Stimulated activated CD4-positive, alpha-beta T cell treated with anti-CD3 and anti-CD28 coated beads, Interleukin-15, amount 100 ng/mL, for 48 hours (primary cell): ENCODE data around the gene RBMS3.
"Not testable (repeated sequence)": the region's sequence is repeated elsewhere in the genome, so short reads cannot be mapped to it uniquely, and the experiment has no call there.

Experiments
- DNase-seq, 2 donors: peaks; one replicate each; pipeline ENCODE4 v3.0.0-alpha.2; 2020; ENCODE audit warnings: low read depth in 2 of 2

RBMS3 gene

DNA sequence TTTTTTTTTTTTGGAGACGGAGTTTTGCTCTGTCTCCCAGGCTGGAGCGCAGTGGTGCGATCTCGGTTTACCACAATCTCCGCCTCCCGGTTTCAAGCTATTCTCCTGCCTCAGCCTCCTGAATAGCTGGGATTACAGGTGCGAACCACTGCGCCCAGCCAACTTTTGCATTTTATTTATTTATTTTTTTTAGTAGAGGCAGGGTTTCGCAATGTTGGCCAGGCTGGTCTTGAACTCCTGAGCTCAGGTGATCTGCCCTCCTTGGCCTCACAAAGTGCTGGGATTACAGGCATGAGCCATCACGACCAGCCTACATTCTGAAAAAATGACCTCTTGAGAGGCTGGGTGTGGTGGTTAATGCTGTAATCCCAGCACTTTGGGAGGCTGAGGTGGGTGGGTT, 243.6 kb downstream of the RBMS3 start:
- not testable (repeated sequence) for DNase-seq

DNA sequence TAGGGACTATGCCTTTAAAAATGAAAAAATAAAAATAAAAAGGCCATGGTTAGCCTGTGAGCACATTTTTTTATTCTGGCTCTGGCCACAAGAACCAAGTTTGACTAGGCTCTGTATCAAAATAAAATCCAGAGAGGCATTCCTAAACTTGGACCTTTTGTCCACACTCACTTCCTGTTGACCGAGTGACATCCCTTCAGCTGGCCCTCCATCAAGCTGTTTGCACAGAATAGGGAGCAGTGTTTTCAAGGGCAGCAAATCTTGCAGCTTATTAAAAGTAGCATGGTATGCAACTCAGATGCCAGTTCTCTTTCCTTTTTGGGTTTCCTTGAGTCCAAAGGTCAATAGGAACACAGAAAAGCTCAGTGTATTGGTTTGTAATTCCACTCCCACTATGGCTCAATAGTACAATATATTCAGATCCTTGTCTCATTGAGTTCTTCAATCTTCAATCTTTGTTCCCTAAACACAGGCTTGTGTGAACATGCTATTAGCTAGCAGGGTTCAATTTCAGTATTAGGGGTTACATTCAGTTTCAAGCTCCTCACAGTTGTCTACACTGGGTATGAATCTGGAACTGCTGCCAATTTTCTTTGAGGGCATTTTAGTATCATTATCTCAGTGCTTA, 244.5 kb downstream of the RBMS3 start:
- no peak for DNase-seq

DNA sequence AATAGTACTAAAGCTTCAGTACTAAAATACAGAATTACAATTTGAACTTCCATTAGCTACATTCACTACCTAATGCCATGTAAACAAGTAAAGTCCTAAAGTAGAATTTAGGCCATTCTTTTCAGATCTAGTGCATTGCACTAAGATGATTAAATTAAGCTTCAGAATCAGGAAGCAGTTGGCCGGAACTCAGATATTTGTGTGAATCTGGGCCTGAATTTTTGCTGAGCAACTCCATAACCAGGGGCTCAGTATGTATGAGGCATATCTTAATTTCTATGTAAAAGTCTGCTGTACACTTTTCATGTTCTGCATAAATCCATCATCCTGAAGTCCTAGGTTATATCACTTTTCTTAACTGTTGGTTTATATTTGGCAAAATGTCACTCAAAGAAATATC, 246.4 kb downstream of the RBMS3 start:
- DNase-seq, result no peak

DNA sequence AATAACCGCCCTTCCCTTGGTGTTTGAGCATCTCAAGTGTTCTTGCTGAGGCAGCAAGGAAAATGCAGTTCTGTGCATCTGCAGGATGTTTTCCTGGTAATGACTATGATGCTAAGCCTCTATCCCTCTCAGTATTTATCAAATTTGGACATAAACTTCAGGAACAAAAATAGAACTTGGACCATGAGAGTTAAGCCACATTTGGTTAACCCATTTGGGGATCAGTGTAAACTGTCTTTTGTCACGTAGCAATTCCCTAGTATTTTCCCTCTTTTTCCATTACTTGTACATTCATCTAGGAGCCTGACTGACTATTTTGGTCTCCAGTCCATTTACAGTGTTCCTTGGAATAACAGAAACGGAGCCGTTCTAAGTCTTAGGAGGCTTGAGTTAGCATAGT, 250.8 kb downstream of the RBMS3 start:
- no peak for DNase-seq

DNA sequence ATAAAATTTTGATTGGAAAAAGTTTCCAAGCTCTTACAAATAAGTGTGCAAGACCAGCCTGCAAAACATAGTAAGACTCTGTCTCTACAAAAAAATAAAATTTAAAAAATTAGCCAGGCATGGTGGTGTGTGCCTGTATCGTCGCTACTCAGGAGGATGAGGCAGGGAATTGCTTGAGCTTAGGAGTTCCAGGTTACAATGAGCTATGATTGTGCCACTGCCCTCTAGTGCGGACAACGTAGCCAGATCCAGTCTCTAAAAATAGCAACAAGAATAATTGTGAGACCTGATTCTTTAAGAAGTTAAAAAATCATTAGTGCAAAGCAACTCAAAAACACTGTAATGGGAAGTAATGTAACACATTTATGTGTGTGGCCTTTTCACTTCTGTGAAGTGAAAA, 251.6 kb downstream of the RBMS3 start:
- no peak for DNase-seq

DNA sequence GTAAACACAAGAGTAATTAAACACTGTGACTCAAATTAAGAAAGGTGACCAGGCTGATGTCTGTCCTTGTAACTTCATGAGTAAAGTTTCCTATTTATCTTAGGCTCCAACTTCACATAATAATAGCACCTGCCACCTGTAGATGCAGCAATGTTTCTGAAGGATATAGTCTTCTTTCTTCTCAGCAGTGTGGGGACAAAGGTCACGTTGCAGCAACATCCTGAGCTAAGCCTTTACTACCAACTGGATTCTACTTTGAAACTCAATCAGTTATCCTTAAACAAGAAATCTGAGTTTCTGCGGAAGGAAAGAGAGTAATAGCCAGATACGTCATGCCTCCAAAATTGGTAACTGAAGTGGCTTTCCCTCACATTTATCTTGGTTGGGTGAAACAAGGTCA, 253.1 kb downstream of the RBMS3 start:
- no peak for DNase-seq

DNA sequence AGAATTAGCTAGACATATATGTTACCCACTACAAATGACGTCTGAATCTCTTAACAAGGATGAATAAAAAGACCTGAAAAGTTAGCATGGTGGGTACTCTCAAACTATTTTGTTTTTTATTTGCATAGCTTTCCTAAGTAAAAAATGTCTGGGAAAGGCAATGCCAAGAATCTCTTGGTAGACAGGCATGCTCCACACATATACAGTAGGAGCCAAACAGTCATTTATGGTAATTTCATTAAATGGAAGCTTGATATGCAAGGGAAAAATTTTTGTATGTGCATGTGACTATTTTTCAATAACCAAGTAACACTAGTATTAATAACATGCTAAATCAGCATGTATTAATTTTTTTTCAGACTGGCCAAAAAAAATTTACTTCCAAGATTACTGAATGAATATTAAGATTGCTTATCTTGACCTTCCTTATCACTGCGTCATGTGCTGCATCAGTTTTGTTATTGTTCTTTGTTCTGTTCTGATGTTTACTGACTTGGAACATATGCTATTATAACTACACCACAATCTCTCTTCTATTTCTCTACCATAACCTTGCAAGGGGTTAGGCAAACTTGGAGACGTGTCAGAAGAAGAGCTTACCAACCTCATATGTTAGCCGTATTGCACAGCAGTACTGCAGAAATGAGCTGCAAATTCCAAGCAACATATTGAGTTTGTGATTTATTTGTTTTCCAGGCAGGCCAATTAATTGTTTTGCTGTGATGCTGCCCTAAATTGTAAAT, 255.3 kb downstream of the RBMS3 start:
- no peak for DNase-seq

DNA sequence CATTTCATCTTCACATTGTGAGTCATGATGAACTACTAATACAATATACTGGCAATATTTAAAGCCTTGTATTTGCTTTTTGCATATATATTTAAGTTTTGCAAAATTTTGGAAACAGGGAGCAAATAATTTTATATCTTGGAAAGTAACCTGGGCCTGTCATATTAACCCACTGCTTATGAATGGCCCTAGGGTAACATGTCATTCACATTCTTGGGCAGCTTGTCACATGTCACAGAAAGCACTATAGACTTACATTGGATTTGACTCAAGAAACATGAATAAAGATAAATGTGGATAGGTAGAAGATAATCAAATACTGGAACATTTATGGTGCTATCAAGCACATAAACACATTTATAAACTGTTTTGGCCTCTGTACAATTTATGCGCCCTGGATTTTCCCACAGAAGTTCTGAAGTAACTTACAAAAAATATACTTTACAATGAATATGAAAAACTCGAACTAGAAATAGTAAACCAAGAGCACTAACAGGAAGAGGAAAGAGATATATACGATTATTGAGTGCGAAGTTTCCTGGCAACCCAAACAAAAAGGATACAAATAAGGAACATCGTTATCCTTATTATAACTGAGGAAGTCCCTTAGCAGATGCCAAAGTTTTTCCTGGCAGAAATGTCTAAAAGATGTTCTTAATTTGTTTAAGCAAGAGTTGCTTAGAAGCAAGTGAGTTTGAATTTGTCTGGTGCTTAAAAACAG, 257.2 kb downstream of the RBMS3 start:
- no peak for DNase-seq

DNA sequence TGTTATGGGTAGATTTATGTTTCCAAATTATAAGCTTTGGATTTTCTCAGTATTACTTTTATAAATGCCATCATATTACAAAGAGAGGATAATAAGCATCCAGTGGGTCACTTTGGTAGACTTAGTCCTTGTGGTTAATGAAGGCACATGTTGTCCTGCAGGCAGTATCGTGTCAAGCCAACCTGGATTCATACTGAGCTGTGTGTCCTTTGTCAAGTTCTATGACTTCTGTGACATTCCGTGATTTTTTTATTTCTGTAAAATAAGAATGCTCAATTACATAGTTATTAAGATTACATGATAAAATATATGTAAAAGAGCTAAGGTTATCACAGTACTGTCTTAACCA, 257.7 kb downstream of the RBMS3 start:
- DNase-seq, result no peak

DNA sequence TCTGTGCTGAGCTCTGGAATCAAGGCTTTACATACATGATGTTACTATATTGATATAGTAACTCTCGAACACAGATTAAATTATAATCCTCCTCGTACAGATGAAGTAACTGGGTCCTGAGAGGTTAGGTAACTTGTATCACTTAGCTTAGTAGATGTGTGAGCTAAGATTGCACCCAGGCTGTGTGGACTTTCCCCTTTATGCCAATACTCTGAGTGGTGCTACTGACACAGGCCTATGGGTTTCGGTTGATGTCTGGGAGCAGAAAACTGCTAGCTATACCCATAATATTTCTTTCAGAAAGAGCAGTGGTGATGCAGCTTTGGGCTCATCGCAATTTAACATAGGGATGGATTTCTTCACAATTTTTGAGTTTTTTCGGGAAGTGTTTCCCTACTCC, 259.7 kb downstream of the RBMS3 start:
- no peak for DNase-seq

DNA sequence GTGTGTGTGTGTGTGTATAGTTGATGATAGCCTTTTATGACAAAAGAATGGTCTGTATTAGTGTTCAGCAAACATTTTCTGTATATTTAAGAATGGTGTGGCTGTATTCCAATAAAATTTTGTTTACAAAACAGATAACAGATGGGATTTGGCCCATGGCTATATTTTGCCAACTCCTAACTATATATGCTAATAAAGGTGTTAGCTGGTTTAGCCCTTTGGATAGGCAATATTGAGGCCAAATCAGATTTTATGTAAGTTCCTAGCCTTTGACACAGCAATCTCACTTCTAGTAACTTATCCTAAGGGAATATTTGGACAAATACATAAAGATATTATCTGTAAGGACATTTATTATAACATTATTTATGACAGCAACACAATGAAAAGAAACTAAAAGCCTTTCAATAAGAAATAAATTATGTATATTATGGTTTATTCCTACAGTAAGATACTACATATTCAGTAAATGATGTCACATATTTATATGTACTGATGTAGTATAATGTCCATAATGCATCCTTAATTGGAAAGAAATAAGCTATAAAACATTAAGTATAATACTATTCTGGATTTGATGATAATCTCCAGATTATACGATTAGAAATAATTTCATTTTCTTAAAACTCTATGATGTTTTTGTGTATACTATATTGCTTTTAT, 264.0 kb downstream of the RBMS3 start:
- no peak for DNase-seq

DNA sequence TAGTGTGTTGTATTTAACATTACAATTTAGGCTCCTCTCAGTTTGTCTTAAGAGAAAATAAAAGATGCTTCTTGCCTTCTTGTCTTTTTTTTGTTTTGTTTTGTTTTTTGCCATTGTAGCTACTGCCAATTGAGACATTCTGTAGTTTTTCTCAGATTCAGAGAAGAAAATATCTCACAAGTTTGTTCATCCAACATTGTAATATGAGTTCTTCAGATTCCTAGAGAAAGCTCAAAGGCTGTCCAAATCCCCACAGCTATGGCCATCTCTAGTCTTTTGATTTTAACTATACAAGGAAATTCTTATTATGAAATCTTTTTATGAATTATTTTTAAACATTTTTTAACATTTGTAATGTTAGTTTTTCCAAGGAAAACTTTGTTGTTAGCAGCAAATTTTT, 264.7 kb downstream of the RBMS3 start:
- no peak for DNase-seq

DNA sequence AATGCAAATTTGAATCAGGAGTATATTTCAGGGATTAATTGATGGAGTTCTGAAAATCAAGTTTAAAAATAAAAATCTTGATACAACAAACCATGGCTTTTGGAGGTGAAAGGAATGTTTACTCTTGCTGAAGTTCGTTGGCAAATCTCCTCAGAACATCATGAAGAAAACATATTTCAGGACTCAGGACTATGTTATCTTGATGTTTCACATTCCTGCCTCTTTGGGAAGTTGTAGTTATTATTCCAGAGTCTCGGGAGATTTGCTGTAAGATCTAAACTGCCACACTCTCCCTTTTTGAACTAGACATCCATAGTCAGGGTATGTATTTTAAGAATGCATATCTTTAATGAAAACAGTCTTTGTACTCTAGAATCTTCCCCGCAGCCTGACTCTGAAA, 271.2 kb downstream of the RBMS3 start:
- no peak for DNase-seq

DNA sequence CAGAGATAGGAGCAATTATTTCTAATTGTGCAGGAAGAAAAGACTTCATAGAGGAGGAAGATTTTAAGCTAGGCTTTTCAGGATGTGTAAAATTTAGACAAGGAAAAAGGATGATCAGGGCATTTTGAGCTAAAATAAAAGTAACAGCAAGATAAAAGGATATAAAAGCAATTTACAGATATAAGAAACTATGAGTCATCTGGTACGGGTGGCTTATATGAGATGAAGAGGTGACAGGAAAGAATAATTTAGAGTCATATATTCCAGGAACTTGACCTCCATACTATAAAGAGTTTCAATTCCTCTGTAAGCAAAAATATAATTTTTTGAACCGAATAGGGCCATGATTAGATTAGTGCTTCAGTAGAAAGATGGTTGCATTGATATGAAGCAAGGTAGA, 273.7 kb downstream of the RBMS3 start:
- no peak for DNase-seq

DNA sequence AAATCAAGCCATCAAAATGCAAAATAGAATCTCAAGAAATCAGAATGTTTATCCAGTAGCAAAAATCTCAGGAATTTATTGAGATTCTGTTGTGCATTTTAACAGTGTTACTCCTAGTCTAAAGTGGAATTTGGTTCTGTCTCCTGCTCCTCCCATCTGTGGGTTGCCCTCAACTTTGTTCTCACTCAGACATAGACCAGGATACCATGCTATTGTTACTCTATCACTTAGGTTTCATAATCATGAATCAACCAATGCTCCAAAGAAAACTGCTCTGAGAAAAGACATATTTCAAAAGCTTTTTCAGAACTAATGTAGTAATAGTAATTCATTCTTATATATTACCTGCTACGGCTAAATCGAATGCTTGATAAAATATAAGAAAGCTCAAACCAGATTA, 274.7 kb downstream of the RBMS3 start:
- no peak for DNase-seq

DNA sequence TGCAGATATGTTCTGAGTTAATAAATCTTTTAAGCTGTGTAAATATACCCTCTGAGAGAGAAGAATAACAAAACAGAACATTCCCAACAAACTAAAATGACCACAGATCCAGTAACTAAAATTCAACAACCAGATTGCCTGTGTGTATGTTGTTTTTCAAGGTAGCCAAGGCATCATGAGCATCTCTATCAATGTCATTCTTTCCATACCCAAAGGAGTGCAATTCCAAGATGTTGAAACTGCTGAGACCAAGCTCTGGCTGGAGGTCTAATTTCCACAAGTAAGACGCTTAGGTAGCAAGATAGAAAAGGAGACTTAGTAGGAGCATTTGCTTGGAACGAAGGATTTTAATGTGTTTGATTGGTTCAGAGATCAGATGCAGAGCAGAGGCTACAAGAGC, 276.3 kb downstream of the RBMS3 start:
- DNase-seq, result no peak

DNA sequence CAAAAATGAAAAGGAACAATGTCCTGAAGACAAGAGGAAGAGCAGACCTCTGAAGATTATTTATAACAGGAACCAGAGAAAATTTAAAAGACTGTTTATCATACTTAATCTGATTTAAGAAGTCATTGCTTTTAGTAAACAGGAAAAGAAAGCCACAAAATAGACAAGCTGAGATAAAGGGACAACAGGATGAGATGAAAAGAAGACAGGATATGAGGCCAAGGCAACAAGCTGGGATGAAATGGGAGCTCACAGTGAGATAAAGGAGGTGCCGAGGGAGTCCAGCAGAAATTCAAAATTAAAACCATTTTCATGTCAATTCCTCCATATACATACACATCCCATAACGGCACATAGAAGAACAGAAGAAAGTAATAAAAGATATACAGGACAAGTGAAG, 277.0 kb downstream of the RBMS3 start:
- DNase-seq, result no peak

DNA sequence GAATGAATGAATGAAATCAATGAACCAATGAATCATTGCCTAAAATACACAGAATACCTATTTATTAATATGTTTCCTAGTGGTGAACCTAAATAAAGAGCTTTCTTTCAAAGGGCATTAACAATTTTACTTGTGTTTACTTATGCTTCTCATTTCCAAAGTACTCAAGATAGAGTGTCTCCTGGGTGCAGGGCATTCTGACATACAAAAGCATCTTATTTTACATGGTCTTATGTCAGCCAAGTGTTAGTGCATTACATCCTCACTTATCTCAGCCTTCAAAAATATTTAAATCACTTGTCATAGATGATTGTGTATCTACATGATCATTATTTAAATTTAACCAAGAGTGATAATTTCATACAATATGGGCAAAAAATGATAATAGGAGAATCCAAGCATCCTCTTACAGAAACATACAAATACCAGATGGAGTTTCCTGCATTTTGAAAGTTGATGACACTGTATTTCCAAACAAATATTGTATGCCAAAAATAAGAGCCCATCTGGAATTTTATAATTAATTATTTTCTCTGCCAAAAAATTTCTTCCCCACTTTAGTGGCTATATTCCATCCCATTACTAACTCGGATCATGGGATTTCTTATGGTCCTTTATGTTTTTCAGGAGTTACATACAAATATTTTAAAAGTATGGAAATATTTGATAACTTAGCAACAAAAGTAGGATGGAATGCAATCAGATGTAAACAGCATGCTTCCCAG, 279.0 kb downstream of the RBMS3 start:
- DNase-seq, result no peak

DNA sequence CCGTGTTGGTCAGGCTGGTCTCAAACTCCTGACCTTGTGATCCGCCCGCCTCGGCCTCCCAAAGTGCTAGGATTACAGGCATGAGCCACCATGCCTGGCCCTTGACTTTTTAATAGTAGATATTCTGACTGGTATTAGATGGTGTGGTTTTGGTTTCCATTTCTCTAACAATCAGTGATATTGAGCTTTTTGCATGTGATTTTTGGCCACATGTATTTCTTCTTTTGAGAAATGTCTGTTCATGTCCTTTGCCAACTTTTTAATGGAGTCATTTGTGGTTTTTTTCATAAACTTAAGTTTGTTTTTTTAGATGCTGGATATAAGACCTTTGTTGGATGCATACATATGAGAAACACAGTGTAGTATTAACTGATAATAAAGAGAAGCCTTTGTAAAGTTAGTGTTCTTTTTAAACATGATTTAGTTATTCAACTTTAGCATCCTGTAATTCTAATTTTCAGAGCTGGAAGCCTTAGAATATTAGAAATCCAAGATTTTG, 280.8 kb downstream of the RBMS3 start:
- no peak for DNase-seq

DNA sequence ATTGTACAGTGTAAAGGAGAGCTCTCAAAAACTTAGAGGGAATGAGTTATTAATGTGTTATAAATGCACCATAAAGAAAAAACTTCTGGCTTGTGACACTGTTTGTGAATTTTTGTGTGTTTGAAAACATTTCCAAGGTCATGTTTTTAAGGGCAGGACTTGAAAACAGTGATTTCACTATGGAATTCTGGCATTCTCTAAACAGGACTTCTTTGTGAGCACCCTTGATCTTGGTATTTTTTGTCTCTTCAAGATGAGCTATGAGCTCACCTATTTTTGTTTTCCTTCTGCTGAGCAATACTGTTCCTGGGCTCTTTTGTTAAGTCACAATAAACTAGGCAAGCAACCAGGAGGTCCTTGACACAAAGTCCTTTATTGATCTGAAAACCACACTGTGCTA, 284.4 kb downstream of the RBMS3 start:
- no peak for DNase-seq

DNA sequence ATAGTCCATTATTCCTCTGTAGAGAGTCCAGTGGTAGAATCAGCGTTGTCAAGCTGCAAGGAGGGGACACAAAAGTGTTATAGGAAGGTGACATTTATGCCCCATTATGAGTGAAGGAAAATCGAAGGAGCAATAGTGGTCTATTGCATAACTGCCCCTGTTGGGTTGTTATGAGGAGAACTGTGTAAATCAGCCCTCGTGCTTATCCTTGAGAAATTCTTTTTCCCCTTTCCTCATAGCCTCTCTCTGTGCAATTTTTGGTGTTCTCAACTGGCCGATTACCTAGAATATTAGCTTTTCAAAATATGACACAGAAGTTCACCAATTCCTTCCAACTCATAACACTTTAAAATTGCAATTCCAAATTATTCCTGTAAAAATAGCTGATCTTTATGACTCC, 286.6 kb downstream of the RBMS3 start:
- DNase-seq, result no peak

DNA sequence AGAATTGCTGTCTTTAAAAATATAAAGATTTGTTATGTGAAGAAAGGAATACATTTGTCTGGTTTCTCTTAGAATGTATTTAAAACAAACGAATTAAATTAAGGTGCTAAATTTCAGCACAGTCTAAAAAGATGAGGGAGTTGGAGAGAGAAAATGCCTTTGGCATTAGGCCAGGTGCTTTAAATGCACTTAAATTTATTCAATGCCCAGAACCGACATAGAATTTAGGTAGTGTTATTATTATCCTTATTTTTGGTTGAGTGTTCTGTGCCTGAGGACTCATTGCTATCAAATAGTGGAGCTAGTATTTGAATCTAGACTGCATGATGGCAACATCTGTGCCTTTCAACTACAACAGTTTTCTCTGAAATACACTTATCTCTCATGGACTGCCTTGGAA, 287.5 kb downstream of the RBMS3 start:
- no peak for DNase-seq
